ENCODE measurements around the gene CCNA2.

DNA sequence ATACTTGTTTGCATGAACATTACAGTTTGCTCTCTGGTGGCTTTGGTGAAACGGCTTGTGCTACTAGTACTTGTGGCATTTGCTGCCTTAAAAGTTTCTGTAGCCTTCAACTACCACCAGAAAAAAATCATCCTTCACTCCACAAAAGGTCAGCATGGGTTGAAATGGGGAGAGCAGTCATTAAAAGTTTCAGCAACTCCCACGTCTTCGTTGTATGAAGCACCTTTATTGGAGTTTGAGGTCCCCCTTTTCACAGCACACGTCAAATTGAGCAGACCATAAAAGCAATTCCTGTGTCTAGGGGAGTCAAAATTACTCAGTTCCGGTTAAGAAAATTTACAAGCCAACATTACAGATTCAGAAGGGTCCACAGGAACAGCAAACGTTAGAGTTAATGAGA lies 23.0 kb upstream of the CCNA2 start:
- TF ChIP-seq OSR1 (CRISPR knock-in tag; IDR thresholded peaks at IDR 0.05) (no peak), ESRRG (CRISPR knock-in tag; IDR thresholded peaks at IDR 0.05) (no peak), SNAI2 (CRISPR knock-in tag; IDR thresholded peaks at IDR 0.05) (no peak), ZFP30 (CRISPR knock-in tag; IDR thresholded peaks at IDR 0.05) (no peak), ZFP3 (CRISPR knock-in tag; IDR thresholded peaks at IDR 0.05) (no peak), TCF4 (CRISPR knock-in tag; IDR thresholded peaks at IDR 0.05; ENCODE audit: borderline replicate concordance) (no peak)

Measured in SK-N-SH treated with all-trans-retinoic acid at 6 μM for 48 hours (cell line).